ENCODE results near the gene EXT2.

- TF ChIP-seq CTCF (IDR thresholded peaks at IDR 0.05) (no peak), POLR2A (IDR thresholded peaks at IDR 0.05) (no peak)
Measured at GRCh38 chr11:44288133-44288526, 192.7 kb downstream of the EXT2 start.
